Activated CD4-positive, alpha-beta T cell treated with anti-CD3 and anti-CD28 coated beads, Interleukin-2, Interleukin-6, amounts not matched to agents 100 ng/mL and 50 ng/mL, durations not matched to agents 16 hours and 8 hours (primary cell): ENCODE results near the gene EHD1.
A peak's percentile ranks its signal among the peaks of the same experiment; 100 is the strongest.
"Not testable (repeated sequence)": the region's sequence is repeated elsewhere in the genome, so short reads cannot be mapped to it uniquely, and the experiment has no call there.

Experiments
- DNase-seq: peaks from one replicate; pipeline ENCODE4 v3.0.0-alpha.2; 2020

Gene EHD1

GRCh38 chr11:64855596-64856304 is 22.7 kb downstream of the EHD1 start:
- no peak for DNase-seq

DNA sequence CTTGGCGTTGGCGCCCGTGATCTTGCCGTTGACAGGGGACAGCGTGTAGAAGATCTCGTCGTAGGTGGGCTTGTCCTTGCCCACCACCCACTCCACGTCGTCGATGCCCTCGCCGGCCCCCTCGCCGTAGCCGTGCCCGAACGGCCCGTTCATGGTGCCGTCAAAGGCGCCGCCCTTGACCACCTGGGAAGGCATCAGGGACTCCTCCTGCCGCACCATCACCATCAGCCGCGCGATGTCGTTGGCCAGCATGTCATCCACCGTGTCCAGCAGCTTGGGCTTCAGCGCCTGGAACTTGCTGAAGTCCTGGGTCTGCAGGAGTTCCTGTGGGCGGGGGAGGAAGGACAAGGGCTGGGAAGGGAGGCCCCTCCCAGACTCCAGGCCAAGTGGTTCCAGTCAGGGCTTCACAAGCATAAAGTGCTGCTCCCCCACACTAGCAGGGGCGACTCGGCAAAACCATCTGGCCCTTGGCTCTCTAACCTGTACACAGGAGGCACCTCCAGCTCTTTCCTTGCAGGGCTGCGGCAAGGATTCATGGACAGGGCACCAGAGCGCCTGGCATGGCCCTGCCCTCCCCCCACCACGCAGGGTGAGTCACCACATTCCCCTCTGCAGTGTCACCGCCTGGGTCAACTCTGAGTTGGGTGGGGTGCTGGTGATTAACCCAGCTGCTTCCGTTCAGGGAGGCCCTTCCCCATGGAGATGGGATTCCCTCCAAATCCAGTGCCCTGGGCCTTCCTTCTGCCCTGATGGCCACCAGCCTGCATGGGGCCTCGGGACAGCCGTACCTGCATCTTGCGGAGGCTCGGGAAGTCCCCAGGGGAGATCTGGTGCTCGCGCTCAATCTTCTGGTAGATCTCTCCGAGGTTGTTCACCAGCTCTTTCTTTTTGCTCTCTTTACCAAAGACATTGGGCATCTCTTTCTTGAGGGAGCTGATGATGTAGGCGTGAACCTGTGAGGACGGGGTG is 23.6 kb downstream of the EHD1 start:
- peak; percentile 56 for DNase-seq

DNA sequence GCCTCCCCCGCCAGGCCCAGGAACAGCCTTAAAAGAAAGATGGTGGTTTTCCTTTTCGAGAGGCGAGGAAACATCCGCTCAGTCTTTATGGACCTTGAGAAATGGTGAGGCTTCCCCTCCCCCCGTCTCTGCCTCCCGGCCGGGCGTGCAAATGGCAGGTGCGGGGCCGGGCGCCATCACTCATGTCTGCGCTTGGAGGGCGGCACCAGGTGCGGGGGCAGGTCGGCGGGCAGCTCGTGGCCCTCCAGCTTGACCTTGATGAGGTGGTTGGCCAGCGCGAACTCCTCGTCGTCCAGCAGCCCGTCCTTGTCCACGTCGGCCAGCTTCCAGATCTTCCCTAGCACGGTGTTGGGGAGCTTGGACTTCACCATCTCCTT is 24.3 kb downstream of the EHD1 start:
- no peak for DNase-seq

GRCh38 chr11:64853709-64854108 is 24.7 kb downstream of the EHD1 start:
- DNase-seq = no peak

GRCh38 chr11:64852804-64853509 is 25.5 kb downstream of the EHD1 start:
- no peak for DNase-seq

DNA sequence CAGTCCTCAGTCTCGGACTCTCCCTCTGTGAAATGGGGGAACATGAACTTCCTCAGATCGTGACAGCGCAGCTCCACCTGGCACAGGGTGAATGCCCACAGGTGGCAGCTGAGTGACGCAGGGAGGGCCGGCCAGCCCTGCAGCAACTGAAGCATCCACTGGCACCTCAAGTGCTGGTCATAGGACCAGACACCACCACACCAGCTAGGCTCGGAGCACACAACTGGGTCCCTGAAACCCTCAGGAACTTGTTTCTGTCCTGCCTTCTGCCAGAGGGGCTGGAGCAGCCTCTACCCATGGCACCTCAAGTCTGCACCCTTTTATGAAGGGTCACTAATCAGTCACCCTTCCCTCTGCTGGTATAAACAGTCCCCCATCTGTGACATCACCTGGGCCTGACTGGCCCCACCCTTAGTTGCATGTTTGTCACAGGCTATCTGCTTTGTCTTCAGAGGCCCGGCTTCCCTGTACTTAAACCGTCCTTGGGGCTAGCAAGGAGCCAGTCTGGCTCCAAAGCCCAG is 26.5 kb downstream of the EHD1 start:
- DNase-seq = no peak

GRCh38 chr11:64850979-64851567 is 27.3 kb downstream of the EHD1 start:
- peak; percentile 63 for DNase-seq

DNA sequence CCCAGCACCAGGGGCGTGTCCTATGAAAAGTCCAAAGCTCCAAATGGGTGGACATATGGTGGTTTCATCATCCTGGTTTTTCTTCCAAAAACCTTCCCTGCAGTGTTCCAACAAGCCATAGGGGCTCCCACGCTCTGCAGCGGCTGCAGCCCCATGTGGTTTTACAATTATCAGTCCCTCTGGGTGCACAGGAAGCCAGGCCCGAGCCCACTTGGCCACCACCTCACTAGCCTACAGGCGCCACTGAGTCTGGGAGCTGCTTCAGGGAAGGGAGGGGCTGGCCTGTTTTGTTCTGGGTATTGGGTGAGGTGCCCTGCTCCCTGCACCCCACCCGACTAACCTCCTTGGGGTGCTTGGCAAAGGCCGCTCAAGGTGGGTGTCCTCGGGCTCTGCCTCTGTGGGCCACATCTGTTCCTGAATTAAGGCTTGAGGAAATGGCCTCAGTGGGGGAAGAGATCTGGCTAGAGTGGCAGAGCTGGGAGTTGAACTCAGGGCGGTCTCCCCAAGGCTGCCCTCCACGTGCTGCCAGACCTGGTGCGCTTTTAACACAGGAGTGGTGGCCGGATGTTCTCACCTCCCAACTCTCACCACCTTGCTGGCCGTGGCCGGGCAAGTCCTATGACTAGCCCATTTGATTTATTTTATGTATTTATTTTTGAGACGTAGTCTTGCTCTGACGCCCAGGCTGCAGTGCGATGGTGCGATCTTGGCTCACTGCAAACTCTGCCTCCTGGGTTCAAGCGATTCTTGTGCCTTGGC is 28.6 kb downstream of the EHD1 start:
- no peak for DNase-seq

DNA sequence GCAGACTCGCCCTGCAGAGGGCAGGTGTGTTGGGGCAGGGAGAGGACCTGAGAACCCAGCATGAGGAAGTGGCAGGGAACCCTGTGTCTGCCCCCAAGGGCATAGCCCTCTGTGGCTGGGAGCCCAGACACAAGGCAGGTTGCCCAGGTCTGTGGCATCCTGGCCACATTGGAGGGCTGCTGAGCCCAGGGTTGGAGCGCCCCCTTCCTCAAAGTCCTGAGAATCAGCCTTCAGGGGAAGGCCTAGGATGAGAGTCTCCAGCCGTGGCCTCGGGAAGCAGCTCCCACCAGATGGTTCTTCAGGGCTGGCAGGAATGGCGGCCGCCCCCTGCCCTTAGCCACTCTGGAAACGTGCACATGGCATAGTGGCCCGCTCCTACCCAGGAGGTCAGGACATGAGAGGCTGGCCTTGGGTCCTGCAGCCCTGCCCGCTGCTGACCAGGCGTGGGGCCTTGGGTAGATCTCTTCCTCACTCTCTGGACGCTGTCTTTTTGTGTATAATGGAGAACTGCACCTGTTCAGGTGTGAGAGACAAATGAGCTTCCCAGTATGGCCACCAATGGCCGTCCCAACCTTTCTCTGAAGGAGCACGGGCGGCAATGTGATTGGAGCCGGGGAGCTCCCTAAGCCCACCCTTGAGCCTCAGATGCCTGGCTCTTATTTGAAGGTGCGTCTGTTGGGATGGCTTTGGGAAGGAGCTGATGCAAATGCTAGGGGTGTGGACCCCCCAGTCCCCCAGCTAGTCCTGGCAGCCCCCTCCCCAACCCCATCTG is 29.4 kb downstream of the EHD1 start:
- DNase-seq = no peak

- no peak for DNase-seq
Measured at GRCh38 chr11:64848214-64848825, 30.1 kb downstream of the EHD1 start.

DNA sequence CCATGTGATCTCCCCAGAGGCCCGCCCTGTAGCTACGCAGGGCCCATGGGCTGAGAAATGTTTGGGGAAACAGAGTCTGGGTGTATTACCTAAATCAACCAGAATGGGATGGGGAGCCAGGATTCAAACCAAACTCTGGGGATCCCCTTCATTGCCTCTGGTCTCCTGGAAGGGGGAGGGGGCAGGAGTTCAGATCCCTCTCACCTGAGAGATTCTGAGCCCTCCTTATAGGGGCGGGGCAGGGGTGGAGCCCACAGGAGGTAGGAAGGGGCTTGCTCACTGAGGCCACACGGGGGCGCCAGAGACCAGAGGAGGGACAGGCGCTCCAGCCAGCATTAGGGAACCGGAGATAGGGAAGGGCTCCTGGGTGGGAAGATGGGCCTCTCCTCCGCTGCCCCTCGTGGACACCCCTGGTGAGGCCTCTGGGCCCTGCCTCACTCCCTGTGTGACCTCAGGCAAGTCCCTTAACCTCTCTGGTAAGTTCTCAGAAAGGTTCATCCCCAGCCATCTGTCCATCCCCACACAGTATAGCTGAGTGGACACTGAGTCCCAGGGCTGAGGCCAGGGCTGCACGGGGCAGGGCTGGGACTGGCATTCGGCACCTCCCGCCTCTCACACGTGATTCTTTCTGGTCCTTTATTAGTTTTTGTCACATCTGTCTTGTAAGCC is 31.3 kb downstream of the EHD1 start:
- peak; percentile 96 for DNase-seq

- not testable (repeated sequence) for DNase-seq
Measured at GRCh38 chr11:64845776-64846129, 32.7 kb downstream of the EHD1 start.

DNA sequence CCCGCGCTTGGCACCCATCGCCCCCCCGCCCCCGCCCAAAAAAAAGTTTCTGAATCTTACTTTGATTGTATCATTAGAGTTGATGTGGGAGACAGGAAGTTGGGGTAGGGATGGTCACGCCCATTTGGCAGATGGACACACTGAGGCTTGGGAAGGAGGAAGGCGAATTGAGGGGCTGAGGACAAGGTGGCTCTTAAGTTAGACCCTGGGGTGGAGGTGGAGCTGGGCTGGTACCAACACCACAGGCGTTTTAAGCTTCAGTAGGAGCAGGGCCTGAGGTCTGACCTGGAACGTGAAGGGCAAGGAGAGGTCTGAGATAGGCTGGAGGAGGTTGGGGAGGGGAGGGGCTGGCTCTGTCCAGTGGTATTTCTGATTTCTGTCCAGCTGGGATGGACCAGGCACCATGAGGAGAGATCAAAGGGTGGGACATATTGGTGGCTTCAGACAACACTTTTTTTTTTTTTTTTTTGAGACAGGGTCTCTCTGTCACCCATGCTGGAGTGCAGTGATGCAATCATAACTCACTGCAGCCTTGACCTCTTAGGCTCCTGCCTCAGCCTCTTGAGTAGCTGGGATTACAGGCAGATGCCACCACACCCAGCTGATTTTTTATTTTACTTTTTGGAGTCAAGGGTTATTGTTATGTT is 33.2 kb downstream of the EHD1 start:
- no peak for DNase-seq

DNA sequence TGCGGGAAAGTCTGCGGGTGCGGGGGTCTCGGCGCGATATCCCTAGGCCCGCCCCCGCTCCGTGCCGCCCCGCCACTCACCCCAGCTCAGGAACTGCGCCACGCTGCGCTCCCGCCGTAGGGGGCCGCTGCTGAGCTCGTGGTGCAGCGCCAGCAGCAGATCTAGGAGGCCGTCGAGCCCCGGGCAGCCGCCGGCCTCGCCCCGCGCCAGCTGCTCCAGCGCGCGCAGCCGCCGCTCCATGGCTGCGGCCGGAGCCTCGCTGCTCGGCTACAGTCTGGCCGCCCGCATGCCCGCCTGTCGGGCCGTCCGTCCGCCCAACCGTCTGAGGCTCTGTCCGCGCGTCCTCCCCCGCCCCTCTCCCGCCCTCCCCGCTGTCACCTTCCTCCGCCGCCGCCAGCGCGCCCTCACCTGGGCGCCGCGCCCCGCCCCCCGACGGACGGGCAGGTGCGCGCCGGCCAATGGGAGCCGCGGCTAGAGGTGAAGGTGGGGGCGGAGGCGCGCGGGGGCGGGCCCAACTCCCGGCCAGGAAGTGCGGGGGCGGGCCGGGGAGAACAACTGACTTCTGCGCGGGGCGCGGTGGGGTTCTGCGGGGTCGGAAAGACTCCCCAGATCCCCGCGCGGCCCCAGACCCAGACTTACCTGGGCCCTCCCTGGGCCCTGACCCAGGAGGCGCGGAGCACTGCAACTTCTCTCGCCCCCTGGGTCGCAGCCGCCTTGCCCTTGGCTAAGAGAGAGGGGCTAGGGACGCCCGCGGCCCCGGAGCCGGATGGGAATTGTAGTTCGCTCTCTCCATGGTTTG is 33.9 kb downstream of the EHD1 start, which contains the start of gene CDC42BPG:
TSS of gene CDC42BPG (minus strand) at position 324 of the 799 bp plus-strand sequence. CDS start at position 240, 84 bp downstream.
- DNase-seq = peak; percentile 65

DNA sequence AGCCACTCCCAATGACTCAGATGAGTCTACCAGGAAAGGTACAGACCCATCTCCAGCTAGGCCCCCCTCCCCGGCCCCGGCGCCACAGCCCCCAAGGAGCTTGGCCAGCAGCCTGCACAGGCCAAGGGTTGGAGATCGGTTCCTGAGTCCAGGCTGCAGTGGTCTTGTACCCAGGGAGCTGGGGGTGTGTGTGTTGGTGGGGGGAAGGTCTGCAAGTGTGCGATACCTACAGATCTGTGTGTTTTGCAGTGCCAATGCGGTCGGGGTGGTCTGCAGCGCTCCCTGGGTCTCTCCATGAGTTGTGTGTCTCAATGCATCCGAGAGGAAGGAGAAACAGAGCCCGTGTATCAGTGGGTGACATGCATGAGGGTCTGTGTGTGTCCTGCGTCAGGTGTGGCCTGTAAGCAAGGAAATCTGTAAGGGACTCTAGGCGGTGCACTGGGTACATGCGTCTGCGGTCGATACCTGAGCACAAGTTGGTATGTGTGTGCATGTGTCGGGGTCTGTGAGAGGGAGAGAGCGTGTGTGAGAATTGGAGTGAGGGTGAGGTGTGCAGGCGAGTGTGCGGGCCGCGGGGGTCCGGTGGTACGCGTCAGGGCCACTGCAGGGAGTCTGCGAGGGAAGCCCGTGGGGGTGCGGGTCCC is 34.6 kb downstream of the EHD1 start:
- no peak for DNase-seq

DNA sequence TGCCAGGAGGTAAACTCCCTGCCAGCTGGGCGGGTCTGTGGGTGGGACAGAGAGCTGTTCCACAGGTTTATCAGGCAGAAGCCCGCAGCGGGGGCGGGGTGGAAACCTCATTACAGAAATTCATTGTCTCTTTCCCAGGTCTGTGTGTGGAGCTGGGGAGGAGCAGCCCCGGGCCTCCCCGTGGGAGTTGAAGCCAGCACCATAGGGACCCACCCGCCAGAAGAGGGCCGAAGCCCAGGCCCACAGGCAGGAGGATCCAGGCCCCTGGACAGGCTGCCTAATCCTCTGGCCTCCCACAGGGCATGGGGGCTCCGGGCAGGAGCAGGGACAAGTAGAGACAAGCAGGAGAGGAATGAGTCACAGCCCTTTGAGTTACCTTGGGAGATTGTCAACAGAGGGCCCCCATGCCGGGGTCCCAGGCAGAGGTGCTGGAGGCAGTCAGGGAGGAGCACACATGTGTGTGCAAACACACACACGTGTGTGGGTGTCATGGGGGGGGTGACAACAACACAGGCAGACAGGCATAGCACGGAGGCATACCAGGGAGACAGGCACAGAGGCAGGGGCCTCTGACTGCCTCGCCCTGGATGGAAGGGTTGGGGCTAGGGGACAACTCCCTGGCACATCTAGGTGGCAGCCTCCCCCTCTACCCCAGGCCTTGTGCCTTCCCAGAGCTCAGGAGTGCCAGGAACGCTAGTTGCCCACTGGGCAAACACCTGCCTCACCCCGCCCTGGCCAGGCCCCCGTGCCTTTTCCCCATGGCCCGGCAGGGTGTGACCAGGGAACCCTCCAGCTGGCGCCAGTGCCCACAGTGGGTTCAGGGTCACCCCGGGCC is 35.4 kb downstream of the EHD1 start:
- DNase-seq = no peak

GRCh38 chr11:64842366-64842759 is 36.1 kb downstream of the EHD1 start:
- no peak for DNase-seq
